C4-2B (cell line): ENCODE results near the gene CUX1.

Experiments
- CTCF ChIP-seq: fragments of 450-650 bp; conservative IDR thresholded peaks from 2 replicates; pipeline ENCODE4 v1.5.1; 2017; ENCODE audit warnings: mild to moderate bottlenecking
- ZFX ChIP-seq: fragments of 450-650 bp; IDR thresholded peaks from 2 replicates; pipeline ENCODE4 v1.6.1; 2017

GRCh38 chr7:102255501-102255900, 438.1 kb downstream of the CUX1 start:
- TF ChIP-seq CTCF (no peak), ZFX (no peak)
